SK-N-SH (cell line): ENCODE results near the gene CFAP43. TPM values are rescaled to one million over a fixed set of nuclear protein-coding genes. Genes with fewer than 3 reads are reported as not detected.

Source experiments
- CTCF ChIA-PET: fragments of 300-600, 350-600 bp; formaldehyde crosslinking; extraction: SDS; loops from one replicate; lab custom pipeline; 2021; lab: Yijun Ruan, JAX
- POLR2A ChIA-PET: fragments of 350-600 bp; sonication (Branson Sonifier 250); formaldehyde crosslinking; extraction: SDS; loops from one replicate; lab custom pipeline; 2020; ENCODE audit warnings: antibody characterized with exemption, inconsistent platforms; lab: Yijun Ruan, JAX
- DNase-seq: peaks from one replicate; pipeline ENCODE4 v3.0.0; 2012
- H2AFZ ChIP-seq: fragments of 200-600 bp; sonication (generic); 2 replicates; pipeline ENCODE4 v1.8.1; 2016; ENCODE audit warnings: antibody characterized with exemption, mild to moderate bottlenecking, low read depth
- H3F3A ChIP-seq: fragments of 200-600 bp; sonication (generic); replicated peaks from 2 replicates; pipeline ENCODE3; 2016; ENCODE audit warnings: antibody characterized with exemption, mild to moderate bottlenecking; ENCODE audit not compliant: insufficient read depth
- H3K27ac ChIP-seq, 2 experiments: fragments of 200-500 bp in 1 of 2; fragments of 200-600 bp in 1 of 2; sonication (Bioruptor generic) in 1 of 2; sonication (generic), shearing (Covaris generic) in 1 of 2; 2 replicates each; pipeline versions ENCODE4 v1.5.1 to v1.6.1; 2014 to 2016; ENCODE audit warnings: low read depth in 2 of 2, inconsistent platforms in 1 of 2, low read length in 1 of 2, mild to moderate bottlenecking in 1 of 2, mixed read lengths in 1 of 2
- H3K27me3 ChIP-seq: fragments of 200-600 bp; sonication (generic), shearing (Covaris generic); 2 replicates; pipeline ENCODE4 v1.6.1; 2016; ENCODE audit warnings: mixed run types; ENCODE audit not compliant: insufficient read depth
- H3K36me3 ChIP-seq, 2 experiments: fragments of 200-500 bp in 1 of 2; fragments of 200-600 bp in 1 of 2; sonication (Bioruptor generic) in 1 of 2; sonication (generic) in 1 of 2; replicated peaks in 1 of 2; 2 replicates each; pipeline versions ENCODE3 to v1.5.1; 2014 to 2016; ENCODE audit warnings: low read length in 1 of 2, mild to moderate bottlenecking in 1 of 2; ENCODE audit not compliant: insufficient read depth in 2 of 2, control insufficient read depth in 1 of 2
- H3K4me1 ChIP-seq, 2 experiments: fragments of 200-500 bp in 1 of 2; fragments of 200-600 bp in 1 of 2; sonication (Bioruptor generic) in 1 of 2; sonication (generic), shearing (Covaris generic) in 1 of 2; 2 replicates each; pipeline versions ENCODE4 v1.5.1 to v1.6.1; 2014 to 2016; ENCODE audit warnings: low read depth in 1 of 2, low read length in 1 of 2, mixed run types in 1 of 2; ENCODE audit not compliant: insufficient read depth in 2 of 2, control insufficient read depth in 1 of 2
- H3K4me2 ChIP-seq: fragments of 200-600 bp; sonication (generic), shearing (Covaris generic); 2 replicates; pipeline ENCODE4 v1.6.1; 2017; ENCODE audit warnings: mixed run types
- H3K4me3 ChIP-seq, 2 experiments: fragments of 200-500 bp in 1 of 2; fragments of 200-600 bp in 1 of 2; sonication (Bioruptor generic) in 1 of 2; sonication (generic), shearing (Covaris generic) in 1 of 2; 2 replicates each; pipeline versions ENCODE4 v1.5.1 to v1.8.1; 2014 to 2016; ENCODE audit warnings: low read depth in 2 of 2, inconsistent platforms in 1 of 2, low read length in 1 of 2, mild to moderate bottlenecking in 1 of 2, mixed read lengths in 1 of 2, moderate library complexity in 1 of 2
- H3K79me2 ChIP-seq: fragments of 200-600 bp; sonication (generic); 2 replicates; pipeline ENCODE4 v1.8.1; 2017; ENCODE audit warnings: mild to moderate bottlenecking; ENCODE audit not compliant: insufficient read depth
- H3K9ac ChIP-seq: fragments of 200-600 bp; sonication (generic); 2 replicates; pipeline ENCODE4 v1.6.1; 2017; ENCODE audit warnings: mixed run types
- H3K9me2 ChIP-seq: fragments of 200-600 bp; sonication (generic); 2 replicates; pipeline ENCODE4 v1.6.1; 2017; ENCODE audit warnings: mixed run types
- H3K9me3 ChIP-seq: fragments of 200-600 bp; sonication (generic); 2 replicates; pipeline ENCODE4 v1.6.1; 2017; ENCODE audit warnings: mixed run types, mild to moderate bottlenecking, moderate library complexity
- H4K20me1 ChIP-seq: fragments of 200-600 bp; sonication (generic); 2 replicates; pipeline ENCODE4 v1.6.1; 2017; ENCODE audit warnings: mild to moderate bottlenecking, mixed run types; ENCODE audit not compliant: insufficient read depth
- CHD2 ChIP-seq: fragments of 150-350 bp; IDR thresholded peaks from 2 replicates; pipeline ENCODE4 v1.6.1; 2018; ENCODE audit warnings: low read length; ENCODE audit not compliant: partially characterized antibody
- CTCF ChIP-seq: fragments of 200-600 bp; sonication (generic); IDR thresholded peaks from 2 replicates; pipeline ENCODE4 v1.6.1; 2017; ENCODE audit warnings: antibody characterized with exemption, mild to moderate bottlenecking, moderate library complexity
- EP300 ChIP-seq, 2 experiments: IDR thresholded peaks; 2 replicates each; pipeline versions ENCODE4 v1.4.0 to v1.6.1; 2012; ENCODE audit warnings: borderline replicate concordance in 1 of 2, low read depth in 1 of 2, low read length in 1 of 2
- FOSL2 ChIP-seq: IDR thresholded peaks from 2 replicates; pipeline ENCODE4 v1.4.0; 2012; ENCODE audit warnings: low read depth, mild to moderate bottlenecking, moderate library complexity, borderline replicate concordance
- FOXM1 ChIP-seq: IDR thresholded peaks from 2 replicates; pipeline ENCODE4 v1.4.0; 2012; ENCODE audit warnings: low read depth, mild to moderate bottlenecking
- GABPA ChIP-seq: IDR thresholded peaks from 2 replicates; pipeline ENCODE4 v1.4.0; 2012; ENCODE audit warnings: low read depth, mild to moderate bottlenecking
- GATA2 ChIP-seq: sonication (generic); formaldehyde crosslinking; IDR thresholded peaks from 2 replicates; pipeline ENCODE4 v1.5.0; 2020; ENCODE audit warnings: mild to moderate bottlenecking, missing genetic modification reagents
- JUND ChIP-seq: IDR thresholded peaks from 2 replicates; pipeline ENCODE4 v1.4.0; 2012
- REST ChIP-seq: IDR thresholded peaks from 2 replicates; pipeline ENCODE4 v1.6.1; 2012; ENCODE audit warnings: mild to moderate bottlenecking, low read depth, low read length, moderate library complexity
- TAF1 ChIP-seq: IDR thresholded peaks from 2 replicates; pipeline ENCODE4 v1.6.1; 2012; ENCODE audit warnings: low read depth, mild to moderate bottlenecking, low read length, moderate library complexity, borderline replicate concordance
- TCF12 ChIP-seq: IDR thresholded peaks from 2 replicates; pipeline ENCODE4 v1.4.0; 2012
- YY1 ChIP-seq: IDR thresholded peaks from 2 replicates; pipeline ENCODE4 v1.4.0; 2012; ENCODE audit warnings: low read depth, mild to moderate bottlenecking
- ZBTB33 ChIP-seq: IDR thresholded peaks from 2 replicates; pipeline ENCODE4 v1.4.0; 2012; ENCODE audit warnings: low read depth, borderline replicate concordance
- WGBS: methylation state at CpG from one replicate; pipeline ENCODE4 v1.1.6; 2017; ENCODE audit warnings: low lambda C conversion rate; 5-methylcytosine and 5-hydroxymethylcytosine counted together
- polyA plus RNA-seq, 3 experiments: library from polyadenylated mRNA; depleted of rRNA; stranded (reverse); fragments of >200 nt; gene quantifications; 2 replicates each; pipeline ENCODE4 v1.2.3, GENCODE V29; 2012

Gene CFAP43
- polyA plus RNA-seq, 1 of the 3 experiments (the other 2 are of a cell fraction): 0.35 TPM

GRCh38 chr10:104260775-104261115 is 28.6 kb upstream of the CFAP43 start (continued):
- no peak for TF ChIP-seq REST
- no peak for TF ChIP-seq YY1
- no peak for TF ChIP-seq GATA2 (CRISPR knock-in tag)

- 50% methylated on average over 6 of the region's 6 CpGs for WGBS
- Histone ChIP-seq H3K4me3 (peak overlapping the region in 1 of 2 experiments; percentile 19; a peak in 1 of 4 replicates), H3F3A (peaks cover 57% of the 10 kb centered on the region), H3K27ac (peak overlapping the region; percentile 73 to 93), H3K79me2 (peaks cover 88% of the 10 kb centered on the region), H3K9me3 (no peaks in the 10 kb centered on the region), H3K9ac (peak overlapping the region; percentile 7; the same call in 1 of the 2 replicates), H3K4me2 (peak overlapping the region; percentile 53), H3K27me3 (no peaks in the 10 kb centered on the region), H3K9me2 (no peaks in the 10 kb centered on the region), H2AFZ (no peak overlapping the region), H4K20me1 (peaks cover 17% of the 10 kb centered on the region), H3K4me1 (peaks cover 11 to 35% of the 10 kb centered on the region in 2 experiments), H3K36me3 (peaks cover 73 to 78% of the 10 kb centered on the region in 2 experiments)
- POLR2A ChIA-PET: no interaction called here
- TF ChIP-seq EP300 (IDR thresholded peaks at IDR 0.05; ENCODE audit: borderline replicate concordance in 1 of 2, low read depth in 1 of 2, low read length in 1 of 2) (no peak), ZBTB33 (no peak), GABPA (no peak), TAF1 (no peak), TCF12 (no peak), YY1 (no peak), FOSL2 (no peak), FOXM1 (no peak), CHD2 (no peak), JUND (no peak), CTCF (no peak)
- no peak for DNase-seq
- CTCF ChIA-PET: interaction anchor here (1.1 to 3.2 kb wide), 6 partner anchors 14 to 372 kb away, joined by 3 to 13 read pairs (median 4); no protein-coding TSS in a partner anchor
Measured at GRCh38 chr10:104259999-104260774, 28.0 kb upstream of the CFAP43 start.
